Testis (tissue), 3 donors: ENCODE measurements around the gene UCN. TPM values are rescaled to one million over a fixed set of nuclear protein-coding genes. Genes with fewer than 3 reads are reported as not detected.

Experiments
- DNase-seq: peaks from one replicate; pipeline ENCODE4 v3.0.0-alpha.2; 2019
- H3K27ac ChIP-seq, 2 donors: fragments of 200-600 bp; sonication (generic); one replicate each; pipeline ENCODE4 v1.5.1; 2019
- H3K27me3 ChIP-seq: fragments of 200-600 bp; sonication (generic); one replicate; pipeline ENCODE4 v1.5.1; 2019
- H3K36me3 ChIP-seq: fragments of 200-600 bp; sonication (generic); one replicate; pipeline ENCODE4 v1.5.1; 2017; ENCODE audit warnings: low read depth; ENCODE audit errors: missing control alignments
- H3K4me1 ChIP-seq: fragments of 200-600 bp; sonication (generic); one replicate; pipeline ENCODE4 v1.5.1; 2019
- H3K4me3 ChIP-seq, 2 donors: fragments of 200-600 bp; sonication (generic); one replicate each; pipeline ENCODE4 v1.5.1; 2017 to 2019
- H3K9me3 ChIP-seq: fragments of 200-600 bp; sonication (generic); one replicate; pipeline ENCODE4 v1.5.1; 2017
- CTCF ChIP-seq, 3 experiments: fragments of 450-650 bp in 2 of 3; fragments of 200-600 bp in 1 of 3; sonication (generic) in 1 of 3; IDR thresholded peaks; one replicate each; pipeline ENCODE4 v1.5.1; 2016 to 2019; ENCODE audit warnings: antibody characterized with exemption in 3 of 3, mild to moderate bottlenecking in 2 of 3, moderate library complexity in 1 of 3
- POLR2A ChIP-seq: fragments of 450-650 bp; IDR thresholded peaks from one replicate; pipeline ENCODE4 v1.6.1; 2017; ENCODE audit warnings: antibody characterized with exemption, mild to moderate bottlenecking, moderate library complexity
- WGBS, 2 donors: methylation state at CpG; one replicate each; pipeline ENCODE4 v1.1.5; 2018; 5-methylcytosine and 5-hydroxymethylcytosine counted together
- intact Hi-C: fragments of 100-400 bp; cut with DNase I; formaldehyde crosslinking; loops from one replicate; pipeline ENCODE4 v1.15.1; 2023; ENCODE audit warnings: low total_unique reads
- polyA plus RNA-seq: library from polyadenylated mRNA; stranded (reverse); fragments of 350-450 nt; fragmentation: Illumina TruSeq; extraction: RNeasy Lipid Tissue Mini Kit (QIAGEN cat#74804); gene quantifications from one replicate; pipeline ENCODE4 v1.2.3, GENCODE V29; 2014; ENCODE audit warnings: low read depth, low replicate concordance; ENCODE audit not compliant: insufficient read depth
- total RNA-seq, 2 donors: library from RNA; depleted of rRNA; stranded (reverse); fragments of >200 nt; gene quantifications; one replicate each; pipeline ENCODE4 v1.2.3, GENCODE V29; 2016

UCN gene
- total and polyA plus RNA-seq, 3 donors from 2014 or later: 0.75 to 18.8 (median 16.2) TPM

- WGBS, 2 donors: 2% methylated on average over 34 to 46 of the region's 46 CpGs
- no peaks in the 10 kb centered on the region for H3K27me3 ChIP-seq
- no peaks in the 10 kb centered on the region for H3K36me3 ChIP-seq
- TF ChIP-seq POLR2A (no peak), CTCF (IDR thresholded peaks at IDR 0.05) (no peak)
- peak overlapping the region; percentile 64 to 95 for H3K4me3 ChIP-seq
- intact Hi-C loops: no loop called here
- H3K27ac ChIP-seq: no peak overlapping the region
- no peaks in the 10 kb centered on the region for H3K9me3 ChIP-seq
- DNase-seq: no peak
- H3K4me1 ChIP-seq: peaks cover 22% of the 10 kb centered on the region
Measured at GRCh38 chr2:27263287-27264252, 44.7 kb downstream of the UCN start.

GRCh38 chr2:27262379-27263286, 45.6 kb downstream of the UCN start, which contains the start of gene SLC30A3:
TSS of gene SLC30A3 (minus strand) at chr2:27263047. CDS start at chr2:27262906, 141 bp downstream.
- DNase-seq: peak; percentile 92
- peaks cover 22% of the 10 kb centered on the region for H3K4me1 ChIP-seq
- peak within 1 kb of the TSS in 1 of 2 donors; percentile 72 for H3K27ac ChIP-seq
- H3K4me3 ChIP-seq: peak within 1 kb of the TSS; percentile 64 to 95
- no peaks in the 10 kb centered on the region for H3K36me3 ChIP-seq
- TF ChIP-seq POLR2A: no peak
- TF ChIP-seq CTCF (IDR thresholded peaks at IDR 0.05): no peak
- no peaks in the 10 kb centered on the region for H3K9me3 ChIP-seq
- H3K27me3 ChIP-seq: no peaks in the 10 kb centered on the region
- intact Hi-C loops: no loop called here
- 0 to 2% methylated on average over 10 to 67 of the region's 96 CpGs for WGBS, 2 donors

GRCh38 chr2:27261926-27262298, 46.3 kb downstream of the UCN start:
- peaks cover 22% of the 10 kb centered on the region for H3K4me1 ChIP-seq
- no peak for TF ChIP-seq CTCF (IDR thresholded peaks at IDR 0.05)
- no peak for TF ChIP-seq POLR2A
- H3K27me3 ChIP-seq: no peaks in the 10 kb centered on the region
- 5 to 7% methylated on average over 13 to 32 of the region's 40 CpGs for WGBS, 2 donors
- H3K27ac ChIP-seq: peak overlapping the region in 1 of 2 donors; percentile 72
- no peak for DNase-seq
- no peaks in the 10 kb centered on the region for H3K9me3 ChIP-seq
- H3K4me3 ChIP-seq: peak overlapping the region; percentile 64 to 95
- H3K36me3 ChIP-seq: no peaks in the 10 kb centered on the region
- intact Hi-C loops: no loop called here

GRCh38 chr2:27261241-27261925, 46.9 kb downstream of the UCN start:
- WGBS, 2 donors: 26 to 40% methylated on average over 11 of the region's 11 CpGs
- H3K36me3 ChIP-seq: no peaks in the 10 kb centered on the region
- no peak for DNase-seq
- peak overlapping the region; percentile 64 to 95 for H3K4me3 ChIP-seq
- intact Hi-C loops: no loop called here
- H3K27ac ChIP-seq: peak overlapping the region in 1 of 2 donors; percentile 72
- H3K27me3 ChIP-seq: no peaks in the 10 kb centered on the region
- TF ChIP-seq CTCF (IDR thresholded peaks at IDR 0.05) (no peak), POLR2A (no peak)
- no peaks in the 10 kb centered on the region for H3K9me3 ChIP-seq
- H3K4me1 ChIP-seq: peaks cover 22% of the 10 kb centered on the region
